ENCODE measurements around the gene DERL3.

The DERL3 gene

GRCh38 chr22:23831261-23831660 is 7.5 kb downstream of the DERL3 start:
- no peak for DNase-seq (ENCODE audit: low read depth)

GRCh38 chr22:23829845-23830372 is 8.9 kb downstream of the DERL3 start:
- no peak for DNase-seq (ENCODE audit: low read depth)

- no peak for DNase-seq (ENCODE audit: low read depth)
These were observed 9.8 kb downstream of the DERL3 start for GRCh38 chr22:23828800-23829680.

GRCh38 chr22:23827351-23827995 is 11.3 kb downstream of the DERL3 start:
- no peak for DNase-seq (ENCODE audit: low read depth)

GRCh38 chr22:23826510-23827350 is 12.1 kb downstream of the DERL3 start:
- DNase-seq (ENCODE audit: low read depth) = no peak

GRCh38 chr22:23825246-23825905 is 13.4 kb downstream of the DERL3 start:
- DNase-seq (ENCODE audit: low read depth) = no peak

GRCh38 chr22:23824476-23825245 is 14.1 kb downstream of the DERL3 start:
- no peak for DNase-seq (ENCODE audit: low read depth)

- DNase-seq (ENCODE audit: low read depth) = no peak
These were observed 15.4 kb downstream of the DERL3 start for GRCh38 chr22:23823331-23823791.

GRCh38 chr22:23822101-23822671 is 16.6 kb downstream of the DERL3 start:
- DNase-seq (ENCODE audit: low read depth) = no peak

GRCh38 chr22:23820748-23821211 is 18.0 kb downstream of the DERL3 start:
- DNase-seq (ENCODE audit: low read depth) = no peak

- DNase-seq (ENCODE audit: low read depth) = no peak
These were observed 20.3 kb downstream of the DERL3 start for GRCh38 chr22:23818541-23818940.

- DNase-seq (ENCODE audit: low read depth) = no peak
These were observed 21.7 kb downstream of the DERL3 start for GRCh38 chr22:23817146-23817545.

GRCh38 chr22:23816156-23816976 is 22.4 kb downstream of the DERL3 start:
- DNase-seq (ENCODE audit: low read depth) = no peak

GRCh38 chr22:23815541-23816155 is 23.2 kb downstream of the DERL3 start:
- DNase-seq (ENCODE audit: low read depth) = no peak

- no peak for DNase-seq (ENCODE audit: low read depth)
These were observed 26.4 kb downstream of the DERL3 start for GRCh38 chr22:23812378-23812777.

GRCh38 chr22:23806837-23807236 is 32.0 kb downstream of the DERL3 start:
- no peak for DNase-seq (ENCODE audit: low read depth)

- DNase-seq (ENCODE audit: low read depth) = no peak
These were observed 34.0 kb downstream of the DERL3 start for GRCh38 chr22:23804781-23805291.

- DNase-seq (ENCODE audit: low read depth) = no peak
These were observed 35.6 kb downstream of the DERL3 start for GRCh38 chr22:23803001-23803819.
